Stimulated activated CD4-positive, alpha-beta T cell treated with anti-CD3 and anti-CD28 coated beads, Interleukin-4, amount 100 ng/mL, for 48 hours (primary cell): Measurements from ENCODE around the gene KCNAB2.

Experiments used
- DNase-seq, 2 donors: peaks; one replicate each; pipeline ENCODE4 v3.0.0-alpha.2; 2020; ENCODE audit warnings: low read depth in 2 of 2

KCNAB2 gene

GRCh38 chr1:6082430-6082971 lies 36.8 kb downstream of the KCNAB2 start:
- no peak for DNase-seq

GRCh38 chr1:6083385-6083784 lies 37.7 kb downstream of the KCNAB2 start:
- DNase-seq = no peak

- no peak for DNase-seq
Observed at GRCh38 chr1:6083801-6084446, 38.2 kb downstream of the KCNAB2 start.

GRCh38 chr1:6084781-6085495 lies 39.2 kb downstream of the KCNAB2 start:
- DNase-seq = no peak

GRCh38 chr1:6085666-6086065 lies 40.0 kb downstream of the KCNAB2 start:
- DNase-seq = no peak

- DNase-seq = no peak
Observed at GRCh38 chr1:6086358-6086757, 40.7 kb downstream of the KCNAB2 start.

- no peak for DNase-seq
Observed at GRCh38 chr1:6086762-6087376, 41.2 kb downstream of the KCNAB2 start.

- DNase-seq = no peak
Observed at GRCh38 chr1:6087377-6087772, 41.7 kb downstream of the KCNAB2 start.

GRCh38 chr1:6087958-6088357 lies 42.3 kb downstream of the KCNAB2 start:
- DNase-seq = no peak

- DNase-seq = no peak
Observed at GRCh38 chr1:6088956-6089355, 43.3 kb downstream of the KCNAB2 start.

- DNase-seq = no peak
Observed at GRCh38 chr1:6090288-6090687, 44.6 kb downstream of the KCNAB2 start.

- no peak for DNase-seq
Observed at GRCh38 chr1:6090996-6091822, 45.5 kb downstream of the KCNAB2 start.

GRCh38 chr1:6091823-6092109 lies 46.1 kb downstream of the KCNAB2 start:
- DNase-seq = no peak

- DNase-seq = no peak
Observed at GRCh38 chr1:6092211-6092610, 46.5 kb downstream of the KCNAB2 start.

- DNase-seq = no peak
Observed at GRCh38 chr1:6093071-6093470, 47.4 kb downstream of the KCNAB2 start.

GRCh38 chr1:6093611-6094010 lies 47.9 kb downstream of the KCNAB2 start:
- no peak for DNase-seq

- no peak for DNase-seq
Observed at GRCh38 chr1:6094246-6094645, 48.6 kb downstream of the KCNAB2 start.

- no peak for DNase-seq
Observed at GRCh38 chr1:6094801-6095505, 49.3 kb downstream of the KCNAB2 start.

- no peak for DNase-seq
Observed at GRCh38 chr1:6095511-6096242, 50.0 kb downstream of the KCNAB2 start.

GRCh38 chr1:6096243-6097116 lies 50.8 kb downstream of the KCNAB2 start:
- DNase-seq = no peak
